ELF-1 (cell line): ENCODE measurements around the gene GPR152.

Experiments
- DNase-seq: peaks from one replicate; pipeline ENCODE4 v3.0.0-alpha.2; 2016; ENCODE audit warnings: low read depth, low spot score

The GPR152 gene, protein sequence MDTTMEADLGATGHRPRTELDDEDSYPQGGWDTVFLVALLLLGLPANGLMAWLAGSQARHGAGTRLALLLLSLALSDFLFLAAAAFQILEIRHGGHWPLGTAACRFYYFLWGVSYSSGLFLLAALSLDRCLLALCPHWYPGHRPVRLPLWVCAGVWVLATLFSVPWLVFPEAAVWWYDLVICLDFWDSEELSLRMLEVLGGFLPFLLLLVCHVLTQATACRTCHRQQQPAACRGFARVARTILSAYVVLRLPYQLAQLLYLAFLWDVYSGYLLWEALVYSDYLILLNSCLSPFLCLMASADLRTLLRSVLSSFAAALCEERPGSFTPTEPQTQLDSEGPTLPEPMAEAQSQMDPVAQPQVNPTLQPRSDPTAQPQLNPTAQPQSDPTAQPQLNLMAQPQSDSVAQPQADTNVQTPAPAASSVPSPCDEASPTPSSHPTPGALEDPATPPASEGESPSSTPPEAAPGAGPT

DNA sequence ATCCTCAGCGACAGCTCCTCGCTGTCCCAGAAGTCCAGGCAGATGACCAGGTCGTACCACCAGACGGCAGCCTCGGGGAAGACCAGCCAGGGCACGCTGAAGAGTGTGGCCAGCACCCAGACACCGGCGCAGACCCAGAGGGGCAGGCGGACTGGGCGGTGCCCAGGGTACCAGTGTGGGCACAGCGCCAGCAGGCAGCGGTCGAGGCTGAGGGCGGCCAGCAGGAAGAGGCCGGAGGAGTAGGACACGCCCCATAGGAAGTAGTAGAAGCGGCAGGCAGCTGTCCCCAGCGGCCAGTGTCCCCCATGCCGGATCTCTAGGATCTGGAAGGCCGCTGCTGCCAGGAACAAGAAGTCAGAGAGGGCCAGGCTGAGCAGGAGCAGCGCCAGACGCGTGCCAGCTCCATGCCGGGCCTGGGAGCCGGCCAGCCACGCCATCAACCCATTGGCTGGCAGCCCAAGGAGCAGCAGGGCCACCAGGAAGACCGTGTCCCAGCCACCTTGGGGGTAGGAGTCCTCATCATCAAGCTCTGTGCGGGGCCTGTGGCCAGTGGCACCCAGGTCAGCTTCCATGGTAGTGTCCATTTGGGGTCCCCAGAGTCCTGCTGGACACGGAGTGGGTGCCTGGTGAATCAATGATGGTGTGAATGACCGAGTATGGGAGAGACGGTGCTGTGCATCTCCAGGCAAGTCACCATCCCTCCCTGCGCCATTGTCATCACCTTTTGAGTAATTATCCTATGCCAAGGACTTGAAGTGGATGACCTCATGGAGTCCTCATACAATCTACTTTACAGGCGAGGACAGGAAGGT is at the start of gene GPR152:
GPR152 (minus strand) TSS at position 589 of the 812 bp plus-strand sequence; CDS start at position 584, 5 bp downstream.
- no peak for DNase-seq

DNA sequence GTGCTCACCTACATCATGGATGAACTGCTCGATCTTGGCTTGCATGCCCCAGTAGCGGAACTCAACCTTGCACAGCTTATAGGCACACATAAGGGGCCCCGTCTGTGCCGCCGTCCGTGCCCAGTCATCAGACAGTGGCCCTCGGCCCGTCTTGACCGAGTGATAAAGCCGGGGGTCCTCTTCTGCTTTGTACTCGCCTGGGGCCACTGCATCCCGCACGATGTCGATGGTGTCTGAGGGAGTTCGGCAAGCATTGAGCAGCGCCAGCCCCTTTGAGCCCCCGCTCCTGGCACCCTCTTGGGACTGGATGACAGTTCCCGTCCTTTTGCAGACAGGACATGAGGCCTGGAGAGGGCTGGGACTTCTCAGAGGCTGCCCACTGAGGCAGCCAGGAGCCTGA is 49.3 kb upstream of the GPR152 start:
- no peak for DNase-seq

DNA sequence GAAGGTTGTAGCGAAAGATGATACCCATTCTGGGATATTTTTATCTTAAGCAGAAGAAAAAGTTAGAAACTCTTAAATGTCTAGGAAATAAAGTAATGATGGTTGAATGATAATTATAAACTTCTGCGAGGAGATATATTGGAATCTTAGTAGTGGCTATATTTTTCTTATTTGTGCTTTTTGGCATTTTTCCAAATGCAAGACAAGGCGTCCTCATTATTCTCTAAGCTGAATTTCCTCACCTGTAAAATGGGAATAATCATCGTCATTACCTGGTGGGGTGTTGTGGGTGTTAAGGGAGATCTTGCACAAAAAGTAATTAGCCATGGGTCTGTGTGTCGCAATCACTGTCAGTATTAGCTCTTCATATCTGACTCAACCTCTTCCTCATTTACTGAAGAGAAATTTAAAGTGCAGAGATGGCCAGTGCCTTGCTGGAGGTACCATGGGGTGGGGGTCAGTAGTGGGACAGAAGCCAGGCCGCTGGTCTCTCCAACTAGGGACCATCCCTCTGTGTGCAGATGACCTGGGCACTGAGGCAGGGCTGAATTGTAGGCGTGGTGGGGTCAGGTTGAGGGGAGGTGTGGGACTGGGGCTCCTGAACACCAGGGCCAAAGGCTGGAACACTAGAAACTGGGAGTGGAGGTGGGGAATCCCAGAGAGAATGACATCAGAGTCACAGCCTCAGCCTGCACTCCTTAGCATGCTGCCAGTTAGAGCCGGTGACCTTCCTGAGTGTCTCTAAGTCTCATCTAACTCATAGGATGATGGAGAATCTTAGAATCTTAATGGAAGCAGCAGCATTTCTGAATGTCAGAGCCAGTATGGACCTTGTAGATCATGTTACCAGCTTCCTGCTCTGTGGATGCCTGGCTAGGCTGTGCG is 48.5 kb upstream of the GPR152 start:
- no peak for DNase-seq

DNA sequence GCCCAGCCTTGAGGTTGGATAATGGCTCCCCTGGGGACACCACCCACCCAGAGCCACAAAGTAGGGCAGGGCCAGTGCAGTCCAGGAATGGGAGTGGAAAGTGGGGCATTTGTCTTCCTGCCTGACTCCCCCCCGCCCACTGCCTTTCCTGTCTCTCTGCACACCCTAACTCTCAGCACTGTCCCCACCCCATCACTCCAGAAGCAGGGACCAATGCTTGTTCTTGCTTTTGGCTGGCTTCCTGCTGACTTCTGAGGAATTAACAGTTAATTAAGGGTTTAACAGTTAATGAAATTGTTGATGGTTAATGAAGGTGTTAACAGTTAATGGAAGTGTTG is 47.9 kb upstream of the GPR152 start:
- DNase-seq: no peak

DNA sequence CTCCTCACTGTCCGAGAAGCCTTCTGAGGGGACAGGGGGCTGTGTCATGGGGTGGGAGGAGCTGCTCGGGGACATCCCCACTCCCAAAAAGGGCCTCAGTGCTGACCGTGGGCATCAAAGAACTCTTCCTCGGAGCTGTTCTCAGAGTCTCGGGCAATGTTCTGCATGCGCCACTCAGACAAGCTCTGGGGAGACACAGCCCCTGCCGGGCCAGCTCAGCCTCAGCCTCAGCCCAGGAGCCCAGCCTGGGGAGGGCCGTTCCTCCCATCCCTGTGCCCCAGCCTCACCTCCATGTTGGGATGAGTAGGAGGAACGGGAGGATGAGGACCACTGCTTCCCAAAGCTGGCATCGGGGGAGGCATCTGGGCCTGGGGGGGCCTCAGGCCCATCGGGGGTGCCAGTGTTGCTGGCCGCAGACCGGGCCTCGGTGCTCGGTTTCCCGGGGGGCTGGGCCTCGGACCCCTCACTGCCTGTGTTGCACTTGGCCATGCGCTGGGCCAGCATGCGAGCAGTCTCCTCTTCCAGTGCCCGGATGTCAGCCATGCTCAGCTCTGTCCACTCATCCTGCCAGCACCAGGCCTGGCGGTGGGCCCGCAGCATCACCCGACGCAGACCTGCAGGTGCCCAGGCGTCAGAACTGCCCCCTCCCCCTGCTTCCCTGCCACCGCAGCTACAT is 47.4 kb upstream of the GPR152 start:
- DNase-seq: no peak

DNA sequence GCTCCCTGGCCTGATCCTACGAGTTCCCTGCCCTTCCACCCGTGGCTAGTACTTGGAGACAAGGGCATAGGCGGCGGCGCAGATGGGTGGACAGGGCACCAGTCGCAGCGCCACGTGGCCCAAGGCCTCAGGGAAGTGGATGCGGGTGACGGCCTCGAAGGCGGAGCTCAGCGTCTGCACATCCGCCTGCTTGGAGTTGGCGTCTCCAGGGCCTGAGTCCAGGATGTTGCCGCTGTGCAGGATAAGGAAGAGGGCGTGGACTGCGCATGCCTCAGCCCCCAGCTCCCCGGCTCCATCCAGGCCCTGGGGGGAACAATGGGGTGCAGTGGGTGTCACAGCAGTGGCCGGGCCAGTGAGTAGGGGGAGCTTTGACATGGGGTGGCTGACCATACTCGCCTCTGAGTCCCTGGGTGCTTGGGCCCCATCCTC is 46.0 kb upstream of the GPR152 start:
- no peak for DNase-seq

DNA sequence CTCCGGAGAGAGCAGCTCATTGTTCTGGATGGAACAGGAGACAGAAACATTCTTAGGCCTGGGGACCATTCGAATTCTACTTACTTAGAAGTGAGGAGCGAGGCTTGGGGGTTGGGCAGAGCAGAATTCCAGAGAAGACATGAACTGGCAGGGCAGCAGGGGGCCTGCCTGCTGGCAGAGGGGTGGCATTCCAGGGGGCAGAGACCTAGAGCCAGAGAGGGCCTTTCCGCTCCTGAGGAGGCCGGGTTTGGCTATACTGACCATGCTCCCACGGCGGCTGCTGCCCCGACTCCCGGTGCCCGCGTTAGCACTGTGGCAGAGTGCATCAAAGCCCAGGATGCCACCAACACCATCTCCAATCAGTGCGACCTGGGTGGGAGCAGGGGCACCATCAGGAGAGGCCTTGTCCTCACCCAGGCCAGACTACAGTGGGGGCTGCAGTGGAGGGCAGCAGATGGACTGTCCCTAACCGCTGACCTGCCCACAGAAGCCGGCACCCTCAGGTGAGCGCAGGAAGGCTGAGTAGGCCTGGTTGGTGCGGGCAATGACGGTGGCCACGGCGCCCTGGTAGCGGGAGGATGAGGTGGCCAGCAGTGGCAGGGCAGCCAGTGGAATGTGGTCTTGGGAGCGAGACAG is 45.2 kb upstream of the GPR152 start:
- DNase-seq: no peak

DNA sequence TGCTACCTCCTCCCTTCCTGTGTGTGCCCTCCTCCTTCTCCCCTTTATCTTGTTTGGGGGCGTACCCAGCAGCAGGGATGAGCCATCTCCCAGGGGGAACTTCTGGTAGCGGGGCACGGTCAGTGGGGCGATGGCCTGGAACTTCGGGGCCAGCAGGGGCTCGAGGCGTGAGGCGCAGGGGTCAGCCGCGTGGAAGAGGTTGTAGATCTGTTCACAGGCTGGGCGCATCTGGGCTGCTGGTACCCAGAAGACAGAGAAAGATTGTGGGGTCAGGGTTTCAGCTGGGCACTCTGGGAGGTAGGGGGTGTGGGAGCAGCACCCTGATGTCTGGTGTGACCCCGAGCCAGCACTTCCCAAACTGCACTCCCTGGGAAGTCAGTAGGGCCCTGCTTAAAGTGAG is 43.6 kb upstream of the GPR152 start:
- DNase-seq: no peak

DNA sequence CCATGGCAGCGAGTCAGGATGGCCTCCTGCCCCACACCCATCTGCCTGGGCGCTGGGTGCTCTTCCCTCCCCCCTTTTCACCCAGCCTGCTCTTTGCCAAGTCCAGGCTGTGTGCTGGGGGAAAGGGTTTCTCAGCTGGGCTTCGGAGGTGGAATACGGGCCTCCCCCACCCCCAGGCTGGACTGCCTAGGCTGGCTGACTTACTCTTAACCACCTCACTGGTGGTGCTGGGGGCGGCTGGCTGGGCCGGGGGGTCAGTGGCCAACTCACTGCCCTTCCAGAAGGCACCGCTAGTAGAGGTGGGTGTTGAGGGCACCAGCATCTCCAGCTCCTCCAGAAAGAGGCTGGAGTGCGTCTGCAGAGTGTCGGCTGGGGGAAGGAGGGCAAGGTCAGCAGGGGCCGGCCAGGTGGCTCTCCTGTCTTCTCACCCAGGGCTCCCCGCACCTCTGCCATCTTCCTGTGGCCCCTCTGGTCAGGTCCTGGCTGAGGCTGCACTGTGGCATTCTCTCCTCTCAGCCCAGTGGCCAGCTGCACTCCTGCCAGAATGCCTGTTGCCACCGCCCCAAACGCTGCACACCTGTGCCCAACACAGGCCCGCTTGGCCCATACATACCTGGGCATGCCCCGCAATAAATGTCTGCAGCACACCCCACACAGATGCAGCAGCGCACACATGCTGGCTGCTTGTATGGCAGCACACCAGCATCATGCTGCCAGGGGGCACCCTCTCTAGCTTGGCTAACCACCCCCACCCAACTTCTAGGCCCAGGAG is 42.9 kb upstream of the GPR152 start:
- no peak for DNase-seq

DNA sequence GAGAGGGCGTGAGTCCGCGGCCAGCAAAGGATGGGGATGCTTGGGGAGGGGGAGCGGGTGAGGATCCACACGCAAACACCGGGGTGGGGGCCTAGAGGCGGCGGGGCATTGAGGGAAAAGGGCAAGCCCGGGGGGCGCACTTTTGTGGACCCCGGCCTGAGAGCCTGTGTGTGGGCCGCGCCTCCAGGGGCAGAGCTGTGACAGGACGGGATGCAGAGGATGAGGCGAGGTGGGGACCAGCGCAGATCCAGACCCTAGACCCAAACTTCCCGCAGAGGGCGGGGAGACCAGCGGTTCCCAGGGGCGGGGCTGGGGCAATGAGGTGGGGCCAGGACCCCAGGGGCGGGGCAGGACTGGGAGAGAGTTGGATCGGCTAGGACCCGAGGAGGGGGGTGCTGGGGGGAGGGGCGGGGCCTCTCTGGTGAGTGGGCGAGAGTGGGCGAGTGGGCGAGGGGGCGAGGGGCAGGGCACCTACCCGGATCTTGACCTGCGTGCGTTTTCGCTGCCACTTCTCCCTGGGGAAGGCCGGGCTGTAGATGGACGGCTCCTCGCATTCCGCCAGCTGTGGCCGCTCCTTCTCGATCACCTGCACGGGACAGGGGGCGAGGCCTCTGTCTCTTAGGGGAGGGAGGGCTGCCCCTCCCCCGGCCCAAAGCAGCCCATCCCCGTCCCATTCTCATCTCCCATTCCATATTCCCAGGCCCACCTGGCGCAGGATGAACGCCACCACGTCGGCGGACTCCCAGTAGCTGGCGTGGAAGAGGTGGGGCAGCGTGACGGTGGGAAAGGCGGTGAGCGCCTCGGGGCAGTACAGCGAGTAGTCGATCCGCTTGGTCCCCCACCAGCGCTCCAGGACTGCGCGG is 42.1 kb upstream of the GPR152 start:
- DNase-seq: no peak

DNA sequence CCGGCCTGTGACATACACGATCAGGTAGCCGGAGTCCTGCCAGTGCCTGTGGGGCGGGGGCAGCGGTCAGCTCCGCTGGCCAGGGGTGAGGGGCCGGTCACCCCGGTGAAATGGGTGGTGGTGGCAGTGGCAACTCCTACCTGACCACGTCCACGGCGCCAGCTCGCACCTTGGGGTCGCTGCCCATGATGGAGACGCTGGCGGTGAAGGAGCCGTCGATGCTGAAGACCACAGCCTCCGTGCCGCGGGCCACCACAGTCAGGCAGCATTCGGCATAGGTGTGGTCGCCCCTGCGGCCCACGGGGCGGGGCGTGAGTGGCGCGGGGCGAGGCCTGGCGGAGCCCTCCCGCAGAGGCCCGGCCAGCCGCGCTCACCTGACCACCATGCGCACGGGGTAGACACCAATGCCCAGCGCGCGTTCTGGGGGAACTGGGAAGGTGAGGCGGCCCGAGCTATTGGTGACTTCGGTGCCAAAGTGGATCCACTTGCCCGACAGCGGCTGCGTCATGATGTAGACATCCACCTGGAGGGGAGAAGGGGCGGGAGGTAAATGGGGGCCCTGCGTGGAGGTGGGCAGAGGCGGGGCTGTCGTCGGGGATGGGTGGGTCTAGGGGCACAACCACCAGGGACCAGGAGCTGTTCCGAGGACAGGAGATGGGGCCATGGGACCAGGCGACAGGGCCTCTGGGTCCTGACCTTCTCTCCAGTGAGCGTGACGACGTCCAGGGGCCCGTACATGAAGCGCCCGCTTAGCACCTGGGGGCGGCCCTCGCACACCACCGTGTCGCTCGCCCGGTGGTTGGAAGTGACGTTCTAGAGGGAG is 41.2 kb upstream of the GPR152 start:
- DNase-seq: no peak

DNA sequence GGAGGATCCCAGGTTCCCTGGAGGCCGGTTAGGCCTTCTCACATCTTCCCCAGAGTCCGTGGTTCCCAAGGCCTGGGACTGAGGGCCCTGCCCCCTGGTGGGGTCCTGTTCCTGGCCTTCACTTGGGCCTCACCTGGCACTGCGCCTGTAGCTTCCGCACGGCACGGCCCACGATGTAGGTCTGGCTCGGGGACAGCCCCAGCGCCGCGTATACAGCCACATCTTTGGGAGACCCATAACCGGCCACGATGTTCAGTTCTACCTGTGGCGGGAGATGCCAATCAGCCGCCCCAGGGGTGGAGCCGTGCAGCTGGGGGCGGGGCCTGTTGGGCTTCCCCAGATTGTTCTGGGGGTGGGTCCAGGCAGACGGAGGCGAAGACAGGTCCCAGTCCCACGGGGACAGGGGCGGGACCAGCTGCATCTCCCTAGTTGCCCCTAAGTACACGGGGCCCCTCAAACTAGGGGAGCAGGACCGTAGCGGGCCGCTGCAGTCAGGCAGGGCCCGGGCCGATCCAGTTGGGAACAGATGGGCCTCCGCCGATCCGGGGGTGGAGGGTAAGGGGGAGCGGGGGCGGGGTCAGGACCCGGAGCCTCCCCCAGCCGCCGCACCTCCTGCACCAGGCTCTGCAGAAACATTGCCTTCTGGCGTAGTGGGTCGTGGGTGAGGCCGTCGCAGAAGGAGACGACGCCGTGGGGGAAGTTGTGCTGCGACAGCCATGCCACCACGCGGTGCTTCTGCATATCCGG is 40.4 kb upstream of the GPR152 start:
- DNase-seq: no peak

DNA sequence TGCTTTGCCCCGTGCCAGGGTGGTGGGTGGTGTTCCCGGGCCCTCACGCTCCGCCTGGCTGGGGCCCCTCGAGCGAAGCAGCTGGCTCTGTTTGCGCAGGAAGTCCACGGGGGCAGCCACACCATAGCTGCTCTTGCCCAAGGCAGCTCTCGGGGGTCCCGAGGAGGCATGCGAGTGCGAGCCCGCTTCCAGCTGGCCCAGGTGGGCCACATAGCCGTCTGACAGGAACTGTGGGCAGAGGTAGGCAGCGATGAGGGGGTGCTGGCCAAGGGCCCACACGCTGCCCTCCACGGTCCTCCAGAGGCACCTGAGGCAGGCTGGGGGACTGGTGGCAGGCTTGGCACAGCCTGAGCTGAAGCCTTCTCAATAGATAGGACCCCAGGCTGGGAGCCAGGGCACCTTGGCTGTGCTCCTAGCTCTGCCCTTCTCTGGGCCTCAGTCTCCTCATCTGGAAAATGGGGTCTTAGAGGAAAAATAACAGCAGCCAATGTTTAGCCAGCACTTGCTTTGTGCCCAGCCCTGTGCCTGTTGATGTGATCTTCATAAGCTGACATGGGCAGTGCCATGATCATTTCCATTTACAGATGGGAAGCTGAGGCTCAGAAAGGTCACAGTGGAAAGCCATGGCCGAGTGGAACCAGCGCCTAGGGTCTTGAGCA is 39.7 kb upstream of the GPR152 start:
- no peak for DNase-seq

DNA sequence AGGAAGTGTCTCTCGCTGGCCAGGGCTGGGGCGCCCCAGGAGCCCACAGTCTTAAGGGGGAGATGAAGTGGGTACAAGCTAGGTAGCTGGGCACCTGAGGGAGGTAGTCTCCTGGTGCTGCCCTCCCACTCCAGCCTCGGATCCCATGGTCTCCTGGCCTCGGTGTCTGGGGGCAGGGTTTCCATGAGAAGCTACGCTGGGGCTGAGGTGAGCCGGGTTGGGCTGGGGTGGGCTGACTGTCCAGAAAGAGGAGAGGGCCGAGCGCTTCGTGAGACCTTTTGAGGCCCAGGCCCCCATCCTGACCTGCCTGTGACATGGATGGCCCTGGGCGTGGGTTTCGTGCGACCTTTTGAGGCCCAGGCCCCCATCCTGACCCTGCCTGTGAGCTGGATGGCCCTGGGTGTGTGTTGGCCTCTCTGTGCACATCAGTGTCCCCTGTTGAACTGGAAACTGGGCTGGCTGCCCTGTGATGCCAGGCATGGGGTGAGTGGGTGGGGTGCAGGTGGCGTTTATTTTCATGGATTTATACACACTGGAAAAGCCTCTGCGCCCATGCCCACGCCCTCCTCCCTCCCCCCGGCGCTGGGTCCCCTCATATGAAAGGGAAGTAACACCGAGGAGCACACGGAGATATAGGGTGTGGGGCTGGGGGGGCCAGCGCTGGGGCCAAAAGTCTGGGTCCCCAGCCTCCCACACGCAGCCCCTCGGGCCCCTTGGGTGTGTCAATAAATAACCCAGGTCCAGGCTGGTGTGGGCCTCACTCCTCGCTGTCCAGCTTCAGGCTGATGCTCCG is 38.9 kb upstream of the GPR152 start:
- DNase-seq: no peak

DNA sequence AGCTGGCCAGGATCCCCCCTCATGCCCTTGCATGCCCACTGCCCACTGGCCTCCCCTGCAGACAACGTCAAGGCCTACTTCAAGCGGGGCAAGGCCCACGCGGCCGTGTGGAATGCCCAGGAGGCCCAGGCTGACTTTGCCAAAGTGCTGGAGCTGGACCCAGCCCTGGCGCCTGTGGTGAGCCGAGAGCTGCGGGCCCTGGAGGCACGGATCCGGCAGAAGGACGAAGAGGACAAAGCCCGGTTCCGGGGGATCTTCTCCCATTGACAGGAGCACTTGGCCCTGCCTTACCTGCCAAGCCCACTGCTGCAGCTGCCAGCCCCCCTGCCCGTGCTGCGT is 38.2 kb upstream of the GPR152 start:
- DNase-seq: no peak
